ENCODE data around the gene PRKCZ. TPM values are rescaled to one million over a fixed set of nuclear protein-coding genes. Genes with fewer than 3 reads are reported as not detected.

PRKCZ gene
- polyA plus RNA-seq, 1 of the 3 experiments (the other 2 are of a cell fraction): 24.2 TPM

DNA sequence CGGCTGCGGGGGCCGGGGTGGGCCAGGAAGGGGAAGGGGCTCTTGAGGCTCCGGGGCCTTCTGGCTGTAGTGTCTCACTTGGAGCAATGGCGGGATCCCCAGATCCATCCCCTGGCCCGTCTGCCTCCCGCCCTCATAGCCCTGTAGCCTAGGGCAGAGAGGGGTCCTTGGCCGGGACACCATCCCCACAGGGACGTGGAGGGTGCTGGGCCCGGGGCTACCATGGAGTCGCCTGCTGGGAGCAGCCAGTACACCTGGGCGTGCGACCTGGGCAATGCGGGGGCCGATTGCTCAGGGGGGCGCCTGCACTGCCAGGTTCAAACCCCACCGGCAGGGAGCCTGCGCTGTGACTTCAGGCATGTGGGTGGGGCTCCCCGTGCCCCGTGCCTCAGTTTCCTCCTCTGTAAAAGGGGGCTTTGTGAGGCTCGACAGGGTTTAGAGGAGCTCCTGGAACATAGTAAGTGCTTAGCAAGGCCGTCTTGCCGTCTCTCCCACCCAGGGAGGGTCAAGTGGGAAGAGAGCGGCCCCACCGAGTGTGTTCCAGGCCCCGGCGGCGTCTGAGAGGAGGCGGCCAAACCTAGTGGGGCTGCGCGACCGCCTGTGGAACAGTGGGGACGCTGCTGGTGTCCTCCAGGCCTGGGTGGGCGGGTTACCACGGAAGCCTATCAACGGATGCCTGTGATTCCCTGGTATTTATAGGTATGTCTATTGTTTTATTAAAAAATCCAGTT is 20.8 kb downstream of the PRKCZ start:
- Histone ChIP-seq H3K27me3 (ENCODE audit: insufficient read depth) (no peaks in the 10 kb centered on the region), H3K27ac (ENCODE audit: low read depth in 2 of 2, low read length in 1 of 2) (no peak overlapping the region), H3K4me1 (ENCODE audit: control insufficient read depth in 1 of 2, insufficient read depth in 2 of 2, low read depth in 1 of 2, low read length in 1 of 2) (peaks cover 0 to 20% of the 10 kb centered on the region in 2 experiments; a peak in 1 of 4 replicates), H3K36me3 (replicated peaks in 1 of 2; ENCODE audit: control insufficient read depth in 1 of 2, insufficient read depth in 2 of 2, low read length in 1 of 2) (no peaks in the 10 kb centered on the region), H2AFZ (ENCODE audit: low read depth) (no peak overlapping the region), H4K20me1 (ENCODE audit: insufficient read depth) (no peaks in the 10 kb centered on the region), H3K9ac (no peak overlapping the region), H3K9me2 (no peaks in the 10 kb centered on the region), H3K4me3 (ENCODE audit: low read depth in 2 of 2, low read length in 1 of 2) (no peak overlapping the region), H3K4me2 (no peak overlapping the region), H3K79me2 (ENCODE audit: insufficient read depth) (0 out of 2 replicates have a peak, but pooled peaks cover 3% of the 10 kb centered on the region), H3K9me3 (no peaks in the 10 kb centered on the region), H3F3A (replicated peaks; ENCODE audit: insufficient read depth) (no peaks in the 10 kb centered on the region)
- DNase-seq: no peak
- 91% methylated on average over 5 of the region's 36 CpGs for WGBS (ENCODE audit: low lambda C conversion rate)
- CTCF ChIA-PET: interaction anchor here (1.4 to 2.8 kb wide), 2 partner anchors 26 to 103 kb away, joined by 9 to 12 read pairs; no protein-coding TSS in a partner anchor
- POLR2A ChIA-PET: no interaction called here
- TF ChIP-seq MAX (IDR thresholded peaks at IDR 0.05; ENCODE audit: low read depth) (no peak), REST (IDR thresholded peaks at IDR 0.05; ENCODE audit: low read depth, low read length) (no peak), USF2 (IDR thresholded peaks at IDR 0.05; ENCODE audit: borderline replicate concordance, low read depth, low read length) (no peak), YY1 (IDR thresholded peaks at IDR 0.05; ENCODE audit: low read depth) (no peak), CTCF (IDR thresholded peaks at IDR 0.05) (no peak)

GRCh38 chr1:2072109-2072806 is 22.0 kb downstream of the PRKCZ start:
- ChIA-PET POLR2A (no interaction called here), CTCF (interaction anchor here (1.1 to 2.8 kb wide), 4 partner anchors 27 to 112 kb away, joined by 3 to 12 read pairs (median 6); no protein-coding TSS in a partner anchor)
- Histone ChIP-seq H3K27ac (ENCODE audit: low read depth in 2 of 2, low read length in 1 of 2) (no peak overlapping the region), H3F3A (replicated peaks; ENCODE audit: insufficient read depth) (no peaks in the 10 kb centered on the region), H2AFZ (ENCODE audit: low read depth) (no peak overlapping the region), H3K9me3 (no peaks in the 10 kb centered on the region), H3K4me2 (no peak overlapping the region), H3K79me2 (ENCODE audit: insufficient read depth) (0 out of 2 replicates have a peak, but pooled peaks cover 3% of the 10 kb centered on the region), H4K20me1 (ENCODE audit: insufficient read depth) (no peaks in the 10 kb centered on the region), H3K36me3 (replicated peaks in 1 of 2; ENCODE audit: control insufficient read depth in 1 of 2, insufficient read depth in 2 of 2, low read length in 1 of 2) (no peaks in the 10 kb centered on the region), H3K9ac (no peak overlapping the region), H3K27me3 (ENCODE audit: insufficient read depth) (no peaks in the 10 kb centered on the region), H3K9me2 (no peaks in the 10 kb centered on the region), H3K4me1 (ENCODE audit: control insufficient read depth in 1 of 2, insufficient read depth in 2 of 2, low read depth in 1 of 2, low read length in 1 of 2) (peaks cover 0 to 20% of the 10 kb centered on the region in 2 experiments; a peak in 1 of 4 replicates), H3K4me3 (ENCODE audit: low read depth in 2 of 2, low read length in 1 of 2) (no peak overlapping the region)
- WGBS (ENCODE audit: low lambda C conversion rate): 86% methylated on average over 18 of the region's 25 CpGs
- DNase-seq: no peak
- TF ChIP-seq EP300 (IDR thresholded peaks at IDR 0.05; ENCODE audit: borderline replicate concordance in 1 of 2, low read depth in 1 of 2, low read length in 1 of 2) (no peak), CHD2 (IDR thresholded peaks at IDR 0.05; ENCODE audit: low read length, partially characterized antibody) (no peak), SMC3 (IDR thresholded peaks at IDR 0.05; ENCODE audit: low read depth, low read length) (no peak), FOSL2 (IDR thresholded peaks at IDR 0.05; ENCODE audit: borderline replicate concordance, low read depth) (no peak), MEF2A (IDR thresholded peaks at IDR 0.05; ENCODE audit: borderline replicate concordance, low read depth) (no peak), RFX5 (IDR thresholded peaks at IDR 0.05; ENCODE audit: low read length) (no peak), TAF1 (IDR thresholded peaks at IDR 0.05; ENCODE audit: borderline replicate concordance, low read depth, low read length) (no peak), JUND (IDR thresholded peaks at IDR 0.05) (no peak), MAX (IDR thresholded peaks at IDR 0.05; ENCODE audit: low read depth) (no peak), NFIC (IDR thresholded peaks at IDR 0.05; ENCODE audit: borderline replicate concordance) (no peak), FOXJ3 (CRISPR knock-in tag; IDR thresholded peaks at IDR 0.05) (no peak)
- TF ChIP-seq, protein P1, sequence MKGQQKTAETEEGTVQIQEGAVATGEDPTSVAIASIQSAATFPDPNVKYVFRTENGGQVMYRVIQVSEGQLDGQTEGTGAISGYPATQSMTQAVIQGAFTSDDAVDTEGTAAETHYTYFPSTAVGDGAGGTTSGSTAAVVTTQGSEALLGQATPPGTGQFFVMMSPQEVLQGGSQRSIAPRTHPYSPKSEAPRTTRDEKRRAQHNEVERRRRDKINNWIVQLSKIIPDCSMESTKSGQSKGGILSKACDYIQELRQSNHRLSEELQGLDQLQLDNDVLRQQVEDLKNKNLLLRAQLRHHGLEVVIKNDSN (IDR thresholded peaks at IDR 0.05; ENCODE audit: borderline replicate concordance, low read depth): no peak

Data from SK-N-SH (cell line).